Prostate gland (tissue), 2 donors: ENCODE data around the gene SNX6.

Experiments used
- POLR2A ChIP-seq: fragments of 450-650 bp; IDR thresholded peaks from one replicate; pipeline ENCODE4 v1.6.1; 2016; ENCODE audit warnings: antibody characterized with exemption, mild to moderate bottlenecking
- POLR2AphosphoS5 ChIP-seq: sonication (generic); formaldehyde crosslinking; IDR thresholded peaks from one replicate; pipeline ENCODE4 v1.6.1; 2017; ENCODE audit warnings: antibody characterized with exemption
- TF ChIP-seq, protein P1 (sequence below), 4 experiments: fragments of 200-600 bp in 2 of 4; fragments of 450-650 bp in 2 of 4; sonication (generic) in 2 of 4; IDR thresholded peaks; 1 replicate in 3 of 4; 2 replicates in 1 of 4; pipeline ENCODE4 v1.5.1; 2016 to 2019; ENCODE audit warnings: antibody characterized with exemption in 4 of 4, mild to moderate bottlenecking in 2 of 4, moderate library complexity in 2 of 4

DNA sequence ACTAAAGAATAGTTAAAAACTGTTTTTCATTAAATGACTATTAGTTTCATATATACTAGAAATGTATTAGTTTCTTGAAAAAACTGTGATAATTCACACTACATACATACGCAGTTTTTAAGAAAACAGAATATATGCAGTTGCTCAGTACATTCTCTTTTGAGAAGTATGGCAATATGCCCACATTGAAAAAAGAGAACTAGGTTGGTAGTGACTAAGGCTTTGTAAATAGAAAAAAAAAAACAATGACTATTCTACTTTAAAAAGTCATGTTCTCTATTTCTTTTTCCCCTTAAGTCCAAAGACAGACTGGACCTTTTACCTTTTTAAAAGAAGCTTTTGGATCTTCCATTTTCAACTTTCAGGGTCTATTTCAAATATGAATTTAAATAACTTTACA lies 25.0 kb downstream of the SNX6 start:
- TF ChIP-seq, protein P1, sequence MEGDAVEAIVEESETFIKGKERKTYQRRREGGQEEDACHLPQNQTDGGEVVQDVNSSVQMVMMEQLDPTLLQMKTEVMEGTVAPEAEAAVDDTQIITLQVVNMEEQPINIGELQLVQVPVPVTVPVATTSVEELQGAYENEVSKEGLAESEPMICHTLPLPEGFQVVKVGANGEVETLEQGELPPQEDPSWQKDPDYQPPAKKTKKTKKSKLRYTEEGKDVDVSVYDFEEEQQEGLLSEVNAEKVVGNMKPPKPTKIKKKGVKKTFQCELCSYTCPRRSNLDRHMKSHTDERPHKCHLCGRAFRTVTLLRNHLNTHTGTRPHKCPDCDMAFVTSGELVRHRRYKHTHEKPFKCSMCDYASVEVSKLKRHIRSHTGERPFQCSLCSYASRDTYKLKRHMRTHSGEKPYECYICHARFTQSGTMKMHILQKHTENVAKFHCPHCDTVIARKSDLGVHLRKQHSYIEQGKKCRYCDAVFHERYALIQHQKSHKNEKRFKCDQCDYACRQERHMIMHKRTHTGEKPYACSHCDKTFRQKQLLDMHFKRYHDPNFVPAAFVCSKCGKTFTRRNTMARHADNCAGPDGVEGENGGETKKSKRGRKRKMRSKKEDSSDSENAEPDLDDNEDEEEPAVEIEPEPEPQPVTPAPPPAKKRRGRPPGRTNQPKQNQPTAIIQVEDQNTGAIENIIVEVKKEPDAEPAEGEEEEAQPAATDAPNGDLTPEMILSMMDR (IDR thresholded peaks at IDR 0.05), result no peak
- TF ChIP-seq POLR2AphosphoS5 (no peak), POLR2A (no peak)
